GM10266 (cell line): ENCODE results near the gene NRXN3.
A peak's percentile ranks its signal among the peaks of the same experiment; 100 is the strongest.

ENCODE experiments used
- DNase-seq: peaks from one replicate; pipeline ENCODE4 v3.0.0; 2012; ENCODE audit errors: extremely low spot score
- TF ChIP-seq, protein P1 (sequence below): IDR thresholded peaks from 2 replicates; pipeline ENCODE4 v1.5.1; 2012; ENCODE audit warnings: mild to moderate bottlenecking, low read depth; ENCODE audit not compliant: control insufficient read depth, insufficient read depth; ENCODE audit errors: missing control alignments

Gene NRXN3

GRCh38 chr14:78851189-78851588 is 681.0 kb downstream of the NRXN3 start:
- DNase-seq, result no peak
- TF ChIP-seq, protein P1, sequence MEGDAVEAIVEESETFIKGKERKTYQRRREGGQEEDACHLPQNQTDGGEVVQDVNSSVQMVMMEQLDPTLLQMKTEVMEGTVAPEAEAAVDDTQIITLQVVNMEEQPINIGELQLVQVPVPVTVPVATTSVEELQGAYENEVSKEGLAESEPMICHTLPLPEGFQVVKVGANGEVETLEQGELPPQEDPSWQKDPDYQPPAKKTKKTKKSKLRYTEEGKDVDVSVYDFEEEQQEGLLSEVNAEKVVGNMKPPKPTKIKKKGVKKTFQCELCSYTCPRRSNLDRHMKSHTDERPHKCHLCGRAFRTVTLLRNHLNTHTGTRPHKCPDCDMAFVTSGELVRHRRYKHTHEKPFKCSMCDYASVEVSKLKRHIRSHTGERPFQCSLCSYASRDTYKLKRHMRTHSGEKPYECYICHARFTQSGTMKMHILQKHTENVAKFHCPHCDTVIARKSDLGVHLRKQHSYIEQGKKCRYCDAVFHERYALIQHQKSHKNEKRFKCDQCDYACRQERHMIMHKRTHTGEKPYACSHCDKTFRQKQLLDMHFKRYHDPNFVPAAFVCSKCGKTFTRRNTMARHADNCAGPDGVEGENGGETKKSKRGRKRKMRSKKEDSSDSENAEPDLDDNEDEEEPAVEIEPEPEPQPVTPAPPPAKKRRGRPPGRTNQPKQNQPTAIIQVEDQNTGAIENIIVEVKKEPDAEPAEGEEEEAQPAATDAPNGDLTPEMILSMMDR, result no peak

DNA sequence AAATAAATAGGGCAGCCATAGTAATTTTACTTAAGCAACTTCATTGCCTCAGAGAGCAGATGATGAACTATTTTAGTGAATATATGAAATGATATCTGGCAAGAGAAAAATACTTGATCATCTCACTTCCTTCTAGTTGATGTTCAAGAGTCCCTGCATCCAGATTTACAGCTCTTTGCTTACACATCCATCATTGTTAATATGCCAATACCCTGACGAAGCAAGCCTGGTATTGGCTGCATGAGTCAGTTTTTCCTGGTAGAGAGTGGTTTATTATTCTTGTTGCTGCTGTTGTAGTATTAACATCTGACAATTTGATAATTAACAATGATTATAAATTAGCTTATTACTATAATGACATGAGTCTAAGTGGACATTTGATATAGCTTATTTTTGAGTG is 681.9 kb downstream of the NRXN3 start:
- DNase-seq, result no peak
- TF ChIP-seq, protein P1, result no peak

GRCh38 chr14:78857974-78858373 is 687.8 kb downstream of the NRXN3 start:
- TF ChIP-seq, protein P1, result no peak
- DNase-seq, result no peak

DNA sequence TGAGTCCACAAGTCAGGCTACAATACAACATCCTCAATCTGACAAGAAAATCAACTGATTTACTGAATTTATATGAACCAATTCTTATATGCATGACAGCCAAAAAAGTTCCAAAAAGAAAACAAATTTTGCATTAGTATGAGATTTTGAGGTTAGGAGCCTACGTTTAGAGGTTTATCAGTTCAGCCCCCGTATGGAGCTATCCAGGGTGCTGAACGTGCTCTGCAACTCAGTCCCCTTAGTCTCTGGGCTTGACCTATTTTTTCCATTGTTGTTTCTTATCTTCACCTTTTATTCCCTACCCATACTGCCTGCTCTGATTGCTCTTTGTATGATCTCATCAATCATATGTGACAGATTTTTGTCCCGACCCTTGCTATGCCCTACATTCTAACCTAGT is 693.0 kb downstream of the NRXN3 start:
- TF ChIP-seq, protein P1, result no peak
- peak; percentile 12 for DNase-seq

GRCh38 chr14:78872837-78873236 is 702.7 kb downstream of the NRXN3 start:
- DNase-seq, result no peak
- TF ChIP-seq, protein P1, result no peak

DNA sequence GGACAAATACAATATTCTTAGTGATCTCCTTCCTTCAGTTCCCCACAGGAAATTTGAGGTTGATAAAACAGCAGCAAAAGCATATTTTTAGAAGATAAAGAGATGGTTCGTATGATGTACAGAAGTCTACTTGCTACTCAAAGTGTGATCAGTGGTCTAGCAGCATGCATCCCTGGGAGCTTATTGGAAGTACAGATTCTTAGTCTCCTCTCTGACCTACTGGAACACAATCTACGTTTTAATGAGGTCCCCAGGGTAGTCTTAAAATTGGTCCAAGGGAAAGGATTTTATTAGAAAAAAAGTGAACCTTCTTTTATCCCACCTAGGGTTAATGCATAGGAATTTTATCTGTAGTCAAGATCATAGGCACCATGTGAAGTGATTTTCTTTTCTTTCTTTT is 703.4 kb downstream of the NRXN3 start:
- TF ChIP-seq, protein P1, result no peak
- no peak for DNase-seq

DNA sequence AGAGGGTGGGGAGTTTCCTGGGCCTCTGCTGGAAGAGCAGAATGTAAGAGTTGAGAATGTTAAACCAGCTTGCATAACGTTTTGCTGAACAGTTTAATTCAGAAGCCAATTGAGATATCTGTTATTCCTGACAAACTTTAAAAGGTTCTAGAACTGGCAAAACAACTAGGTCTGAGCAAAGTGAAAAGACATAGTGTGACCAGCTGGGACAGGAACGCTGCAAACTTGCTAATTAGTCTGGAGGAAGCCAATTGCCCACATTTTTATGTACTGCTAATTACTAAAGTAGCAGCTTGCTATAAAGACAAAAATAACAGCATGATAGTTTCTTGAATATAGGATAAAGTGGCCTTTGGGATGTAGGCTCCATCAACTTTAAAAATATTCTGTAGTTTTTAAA is 704.9 kb downstream of the NRXN3 start:
- TF ChIP-seq, protein P1, result no peak
- no peak for DNase-seq
